Liver (tissue), 9 donors: ENCODE measurements around the gene ORAI2. TPM values are rescaled to one million over a fixed set of nuclear protein-coding genes. Genes with fewer than 3 reads are reported as not detected.

Source experiments
- DNase-seq: peaks from one replicate; pipeline ENCODE4 v3.0.0-alpha.2; 2017; ENCODE audit warnings: low spot score
- H3K27ac ChIP-seq, 2 donors: one replicate each; pipeline ENCODE4 v1.7.0; 2013; ENCODE audit warnings: inconsistent platforms in 2 of 2, low read length in 2 of 2, control low read depth in 1 of 2, low read depth in 1 of 2, mild to moderate bottlenecking in 1 of 2
- H3K27me3 ChIP-seq, 4 donors: one replicate each; pipeline versions ENCODE4 v1.6.1 to v1.7.0; 2013; ENCODE audit warnings: low read length in 3 of 4, inconsistent platforms in 1 of 4, mild to moderate bottlenecking in 1 of 4, moderate library complexity in 1 of 4; ENCODE audit not compliant: control insufficient read depth in 4 of 4, insufficient read depth in 4 of 4
- H3K36me3 ChIP-seq, 4 donors: one replicate each; pipeline versions ENCODE4 v1.6.1 to v1.7.0; 2013; ENCODE audit warnings: low read length in 3 of 4, mild to moderate bottlenecking in 3 of 4, low read depth in 1 of 4, moderate library complexity in 1 of 4; ENCODE audit not compliant: control insufficient read depth in 4 of 4, insufficient read depth in 3 of 4
- H3K4me1 ChIP-seq, 4 donors: one replicate each; pipeline versions ENCODE4 v1.6.1 to v1.7.0; 2013; ENCODE audit warnings: low read length in 3 of 4, mild to moderate bottlenecking in 3 of 4, moderate library complexity in 1 of 4; ENCODE audit not compliant: control insufficient read depth in 4 of 4, insufficient read depth in 4 of 4
- H3K4me3 ChIP-seq, 3 donors: one replicate each; pipeline versions ENCODE4 v1.6.1 to v1.7.0; 2013; ENCODE audit warnings: low read length in 3 of 3, control low read depth in 1 of 3, low read depth in 1 of 3, mild to moderate bottlenecking in 1 of 3
- H3K9ac ChIP-seq, 2 donors: one replicate each; pipeline ENCODE4 v1.7.0; 2013; ENCODE audit warnings: low read length in 2 of 2, mild to moderate bottlenecking in 2 of 2, moderate library complexity in 2 of 2, control low read depth in 1 of 2, low read depth in 1 of 2
- H3K9me3 ChIP-seq, 4 donors: one replicate each; pipeline versions ENCODE4 v1.6.1 to v1.7.0; 2013; ENCODE audit warnings: low read length in 3 of 4; ENCODE audit not compliant: control insufficient read depth in 4 of 4
- ATF3 ChIP-seq: IDR thresholded peaks from 2 replicates; pipeline ENCODE4 v1.6.1; 2016; ENCODE audit warnings: antibody characterized with exemption
- CTCF ChIP-seq: fragments of 150-350 bp; IDR thresholded peaks from 2 replicates; pipeline ENCODE4 v1.5.1; 2017; ENCODE audit warnings: improper control_type of control experiment, low read depth, low read length; ENCODE audit not compliant: missing input control
- EGR1 ChIP-seq, 2 donors: IDR thresholded peaks; 2 replicates each; pipeline ENCODE4 v1.6.1; 2016 to 2018; ENCODE audit warnings: antibody characterized with exemption in 2 of 2, low read depth in 2 of 2
- FOXA1 ChIP-seq: IDR thresholded peaks from 2 replicates; pipeline ENCODE4 v1.6.1; 2016; ENCODE audit warnings: antibody characterized with exemption
- FOXA2 ChIP-seq: IDR thresholded peaks from 2 replicates; pipeline ENCODE4 v1.6.1; 2016; ENCODE audit warnings: antibody characterized with exemption
- GABPA ChIP-seq, 2 donors: IDR thresholded peaks in 1 of 2; conservative IDR thresholded peaks in 1 of 2; 2 replicates each; pipeline ENCODE4 v1.6.1; 2016; ENCODE audit warnings: antibody characterized with exemption in 2 of 2, mild to moderate bottlenecking in 1 of 2, moderate library complexity in 1 of 2
- HNF4A ChIP-seq, 2 donors: conservative IDR thresholded peaks; 2 replicates each; pipeline ENCODE4 v1.6.1; 2016; ENCODE audit warnings: antibody characterized with exemption in 2 of 2, mild to moderate bottlenecking in 2 of 2
- HNF4G ChIP-seq: IDR thresholded peaks from 2 replicates; pipeline ENCODE4 v1.6.1; 2016; ENCODE audit warnings: antibody characterized with exemption
- JUND ChIP-seq, 2 donors: IDR thresholded peaks; 2 replicates each; pipeline ENCODE4 v1.6.1; 2016; ENCODE audit warnings: antibody characterized with exemption in 2 of 2
- MAX ChIP-seq: IDR thresholded peaks from 2 replicates; pipeline ENCODE4 v1.6.1; 2016; ENCODE audit warnings: antibody characterized with exemption
- NR2F2 ChIP-seq: IDR thresholded peaks from 2 replicates; pipeline ENCODE4 v1.6.1; 2016; ENCODE audit warnings: antibody characterized with exemption
- RAD21 ChIP-seq, 2 donors: IDR thresholded peaks; 2 replicates each; pipeline ENCODE4 v1.6.1; 2016; ENCODE audit warnings: antibody characterized with exemption in 2 of 2, mild to moderate bottlenecking in 2 of 2
- REST ChIP-seq: IDR thresholded peaks from 2 replicates; pipeline ENCODE4 v1.6.1; 2016; ENCODE audit warnings: antibody characterized with exemption, mild to moderate bottlenecking
- RXRA ChIP-seq, 2 donors: IDR thresholded peaks; 2 replicates each; pipeline ENCODE4 v1.6.1; 2017 to 2018; ENCODE audit warnings: antibody characterized with exemption in 2 of 2, mild to moderate bottlenecking in 1 of 2
- SP1 ChIP-seq: IDR thresholded peaks from 2 replicates; pipeline ENCODE4 v1.6.1; 2018; ENCODE audit warnings: antibody characterized with exemption, mild to moderate bottlenecking
- TAF1 ChIP-seq: conservative IDR thresholded peaks from 2 replicates; pipeline ENCODE4 v1.6.1; 2016; ENCODE audit warnings: antibody characterized with exemption, mild to moderate bottlenecking
- YY1 ChIP-seq: IDR thresholded peaks from 2 replicates; pipeline ENCODE4 v1.6.1; 2016; ENCODE audit warnings: antibody characterized with exemption, mild to moderate bottlenecking
- ZBTB33 ChIP-seq: IDR thresholded peaks from 2 replicates; pipeline ENCODE4 v1.6.1; 2016; ENCODE audit warnings: antibody characterized with exemption
- WGBS: extraction: QIAGEN DNeasy Blood & Tissue Kit; methylation state at CpG from one replicate; pipeline ENCODE4 v1.1.7; 2013; 5-methylcytosine and 5-hydroxymethylcytosine counted together
- polyA plus RNA-seq, 2 donors: library from polyadenylated mRNA; stranded (reverse) in 1 of 2; unstranded in 1 of 2; fragments of 200-250 nt in 1 of 2; fragments of >200 nt in 1 of 2; fragmentation: Nextera tagmentation in 1 of 2; extraction: Ambion mirVana in 1 of 2; gene quantifications; one replicate each; pipeline versions ENCODE4 v1.2.1 to v1.2.3, GENCODE V29; 2013 to 2015
- total RNA-seq, 2 donors: library from RNA; depleted of rRNA; stranded (reverse); fragments of >200 nt; gene quantifications; one replicate each; pipeline ENCODE4 v1.2.3, GENCODE V29; 2014
- donor health status: healthy.
- donor health status: healthy.
- donor health status: healthy.
- donor health status: healthy.
- donor health status: healthy.

Gene ORAI2
- total and polyA plus RNA-seq, 4 donors = 1.3 to 10.3 (median 4.8) TPM

- TF ChIP-seq TAF1 = no peak
- no peak for TF ChIP-seq REST
- no peak for TF ChIP-seq ZBTB33
- TF ChIP-seq FOXA2 = no peak
- no peak for TF ChIP-seq NR2F2
- TF ChIP-seq JUND (IDR thresholded peaks at IDR 0.05) = no peak
- no peak for TF ChIP-seq GABPA (IDR thresholded peaks at IDR 0.05 in 1 of 2, conservative IDR thresholded peaks at IDR 0.05 in 1 of 2)
- no peak for TF ChIP-seq YY1
- no peak for TF ChIP-seq FOXA1
- TF ChIP-seq ATF3 = no peak
- no peak for TF ChIP-seq HNF4A (conservative IDR thresholded peaks at IDR 0.05)
- TF ChIP-seq CTCF = no peak
- no peak for TF ChIP-seq RAD21 (IDR thresholded peaks at IDR 0.05)
- no peak for TF ChIP-seq RXRA (IDR thresholded peaks at IDR 0.05)
- no peak for TF ChIP-seq HNF4G
- TF ChIP-seq SP1 = no peak
- no peak for TF ChIP-seq EGR1 (IDR thresholded peaks at IDR 0.05; ENCODE audit: low read depth in 2 of 2)
- no peak for TF ChIP-seq MAX
Observed at GRCh38 chr7:102400360-102400759, 33.0 kb upstream of the ORAI2 start.

More at GRCh38 chr7:102400360-102400759, 33.0 kb upstream of the ORAI2 start:
- Histone ChIP-seq H3K27ac (no peak overlapping the region), H3K4me1 (peaks cover 0 to 18% (median 15%) of the 10 kb centered on the region in 4 donors), H3K9ac (no peak overlapping the region), H3K4me3 (no peak overlapping the region), H3K27me3 (no peaks in the 10 kb centered on the region), H3K9me3 (no peaks in the 10 kb centered on the region), H3K36me3 (peaks cover 8 to 41% (median 21%) of the 10 kb centered on the region in 4 donors)
- WGBS = 94% methylated on average over 5 of the region's 5 CpGs
- DNase-seq = no peak
